Body of pancreas (tissue), 4 donors: ENCODE measurements around the gene CSGALNACT2.

Source experiments
- POLR2A ChIP-seq, 3 donors: fragments of 450-650 bp; IDR thresholded peaks; one replicate each; pipeline ENCODE4 v1.6.1; 2016; ENCODE audit warnings: antibody characterized with exemption in 3 of 3, mild to moderate bottlenecking in 2 of 3
- TF ChIP-seq, protein P1 (sequence below), 7 experiments: fragments of 450-650 bp in 4 of 7; fragments of 200-600 bp in 3 of 7; sonication (generic) in 3 of 7; IDR thresholded peaks; one replicate each; pipeline ENCODE4 v1.5.1; 2016 to 2019; ENCODE audit warnings: antibody characterized with exemption in 7 of 7

DNA sequence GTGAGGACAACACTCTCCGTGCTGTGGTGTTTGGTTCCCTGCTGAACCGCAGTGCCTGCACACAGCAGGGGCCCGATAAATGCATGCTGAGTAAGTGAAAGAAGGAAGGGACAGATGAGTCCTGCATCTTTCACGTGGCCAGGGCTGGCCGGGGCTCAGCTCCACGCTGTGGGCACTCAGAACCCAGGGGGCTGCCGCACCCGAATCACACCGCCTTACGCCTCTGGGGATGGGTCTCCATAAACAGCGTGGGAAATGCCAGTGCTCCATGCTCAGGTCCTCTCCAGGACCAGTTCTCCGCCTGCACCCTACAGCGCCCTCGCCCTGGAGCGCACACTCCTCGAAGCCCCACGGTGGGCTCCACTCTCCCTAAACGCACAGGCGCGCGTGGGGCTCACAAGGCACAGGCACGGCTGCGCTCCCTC, 90.5 kb downstream of the CSGALNACT2 start:
- TF ChIP-seq POLR2A (IDR thresholded peaks at IDR 0.05) = no peak
- TF ChIP-seq, protein P1, sequence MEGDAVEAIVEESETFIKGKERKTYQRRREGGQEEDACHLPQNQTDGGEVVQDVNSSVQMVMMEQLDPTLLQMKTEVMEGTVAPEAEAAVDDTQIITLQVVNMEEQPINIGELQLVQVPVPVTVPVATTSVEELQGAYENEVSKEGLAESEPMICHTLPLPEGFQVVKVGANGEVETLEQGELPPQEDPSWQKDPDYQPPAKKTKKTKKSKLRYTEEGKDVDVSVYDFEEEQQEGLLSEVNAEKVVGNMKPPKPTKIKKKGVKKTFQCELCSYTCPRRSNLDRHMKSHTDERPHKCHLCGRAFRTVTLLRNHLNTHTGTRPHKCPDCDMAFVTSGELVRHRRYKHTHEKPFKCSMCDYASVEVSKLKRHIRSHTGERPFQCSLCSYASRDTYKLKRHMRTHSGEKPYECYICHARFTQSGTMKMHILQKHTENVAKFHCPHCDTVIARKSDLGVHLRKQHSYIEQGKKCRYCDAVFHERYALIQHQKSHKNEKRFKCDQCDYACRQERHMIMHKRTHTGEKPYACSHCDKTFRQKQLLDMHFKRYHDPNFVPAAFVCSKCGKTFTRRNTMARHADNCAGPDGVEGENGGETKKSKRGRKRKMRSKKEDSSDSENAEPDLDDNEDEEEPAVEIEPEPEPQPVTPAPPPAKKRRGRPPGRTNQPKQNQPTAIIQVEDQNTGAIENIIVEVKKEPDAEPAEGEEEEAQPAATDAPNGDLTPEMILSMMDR (IDR thresholded peaks at IDR 0.05) = no peak
